MCF 10A (cell line): ENCODE data around the gene STAG3. TPM values are rescaled to one million over a fixed set of nuclear protein-coding genes. Genes with fewer than 3 reads are reported as not detected.

ENCODE experiments used
- BruUV-seq: library from RNA; stranded (reverse); fragments of 400-500 nt; replicated peaks from 2 replicates; lab custom pipeline; 2021; lab: Mats Ljungman, UMichigan
- CTCF ChIA-PET: fragments of 300-600 bp; sonication (Branson Sonifier 250); formaldehyde crosslinking; extraction: SDS; loops from one replicate; lab custom pipeline; 2021; ENCODE audit warnings: antibody characterized with exemption, inconsistent platforms; lab: Yijun Ruan, JAX
- POLR2A ChIA-PET: fragments of 300-600, 350-650 bp; sonication (Branson Sonifier 250); formaldehyde crosslinking; extraction: SDS; loops from one replicate; lab custom pipeline; 2020; ENCODE audit warnings: antibody characterized with exemption, inconsistent platforms; lab: Yijun Ruan, JAX
- DNase-seq: peaks from one replicate; pipeline ENCODE4 v3.0.0-alpha.2; 2018; ENCODE audit not compliant: unreplicated experiment
- H3K27ac Mint-ChIP-seq: one replicate; pipeline ENCODE4 v1.8.0; 2022; ENCODE audit warnings: mild to moderate bottlenecking, low read depth, mixed read lengths; ENCODE audit not compliant: unreplicated experiment
- H3K27me3 Mint-ChIP-seq: one replicate; pipeline ENCODE4 v1.8.0; 2022; ENCODE audit warnings: mixed read lengths; ENCODE audit not compliant: insufficient read depth, unreplicated experiment
- H3K36me3 Mint-ChIP-seq: one replicate; pipeline ENCODE4 v1.8.0; 2022; ENCODE audit warnings: mild to moderate bottlenecking, moderate library complexity, mixed read lengths; ENCODE audit not compliant: insufficient read depth, unreplicated experiment
- H3K4me1 Mint-ChIP-seq: one replicate; pipeline ENCODE4 v1.8.0; 2022; ENCODE audit warnings: mixed read lengths; ENCODE audit not compliant: insufficient read depth, unreplicated experiment
- H3K4me3 Mint-ChIP-seq: one replicate; pipeline ENCODE4 v1.8.0; 2022; ENCODE audit warnings: mild to moderate bottlenecking, moderate library complexity, mixed read lengths; ENCODE audit not compliant: unreplicated experiment
- H3K9me3 Mint-ChIP-seq: one replicate; pipeline ENCODE4 v1.8.0; 2022; ENCODE audit warnings: mixed read lengths; ENCODE audit not compliant: unreplicated experiment
- intact Hi-C: fragments of 100-400 bp; cut with micrococcal nuclease; formaldehyde crosslinking; loops from 2 replicates; pipeline ENCODE4 v1.14.1; 2022
- total RNA-seq: library from RNA; stranded (reverse); gene quantifications from 2 replicates; pipeline ENCODE4 v1.2.3, GENCODE V29; 2022
- TF ChIP-seq, protein P1 (sequence below): fragments of 200-600 bp; IDR thresholded peaks from one replicate; pipeline ENCODE4 v1.8.0; 2022; ENCODE audit warnings: antibody characterized with exemption, mild to moderate bottlenecking; ENCODE audit not compliant: unreplicated experiment

STAG3 gene
- total RNA-seq, 1 experiment from 2014 or later = 1.5 TPM

- intact Hi-C loops = no loop called here
- peak overlapping the region; percentile 77 for H3K4me3 Mint-ChIP-seq
- H3K9me3 Mint-ChIP-seq = no peaks in the 10 kb centered on the region
- DNase-seq = peak; percentile 66
- H3K36me3 Mint-ChIP-seq = peaks cover 26% of the 10 kb centered on the region
- TF ChIP-seq, protein P1, sequence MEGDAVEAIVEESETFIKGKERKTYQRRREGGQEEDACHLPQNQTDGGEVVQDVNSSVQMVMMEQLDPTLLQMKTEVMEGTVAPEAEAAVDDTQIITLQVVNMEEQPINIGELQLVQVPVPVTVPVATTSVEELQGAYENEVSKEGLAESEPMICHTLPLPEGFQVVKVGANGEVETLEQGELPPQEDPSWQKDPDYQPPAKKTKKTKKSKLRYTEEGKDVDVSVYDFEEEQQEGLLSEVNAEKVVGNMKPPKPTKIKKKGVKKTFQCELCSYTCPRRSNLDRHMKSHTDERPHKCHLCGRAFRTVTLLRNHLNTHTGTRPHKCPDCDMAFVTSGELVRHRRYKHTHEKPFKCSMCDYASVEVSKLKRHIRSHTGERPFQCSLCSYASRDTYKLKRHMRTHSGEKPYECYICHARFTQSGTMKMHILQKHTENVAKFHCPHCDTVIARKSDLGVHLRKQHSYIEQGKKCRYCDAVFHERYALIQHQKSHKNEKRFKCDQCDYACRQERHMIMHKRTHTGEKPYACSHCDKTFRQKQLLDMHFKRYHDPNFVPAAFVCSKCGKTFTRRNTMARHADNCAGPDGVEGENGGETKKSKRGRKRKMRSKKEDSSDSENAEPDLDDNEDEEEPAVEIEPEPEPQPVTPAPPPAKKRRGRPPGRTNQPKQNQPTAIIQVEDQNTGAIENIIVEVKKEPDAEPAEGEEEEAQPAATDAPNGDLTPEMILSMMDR = no peak
- H3K27ac Mint-ChIP-seq = no peak overlapping the region
- CTCF ChIA-PET = interaction anchor here (0.7 to 1.0 kb wide), 2 partner anchors 36 to 188 kb away, joined by 4 read pairs; no protein-coding TSS in a partner anchor
- H3K4me1 Mint-ChIP-seq = peaks cover 13% of the 10 kb centered on the region
- H3K27me3 Mint-ChIP-seq = no peaks in the 10 kb centered on the region
- POLR2A ChIA-PET = interaction anchor here (0.7 to 5.5 kb wide), 6 partner anchors 9 to 31 kb away, joined by 3 to 58 read pairs (median 5); partner anchors contain the start of genes GPC2, LAMTOR4, MBLAC1 and STAG3
- BruUV-seq = TSS peak; percentile 25
These were observed 20.1 kb upstream of the STAG3 start for GRCh38 chr7:100157334-100158228.

DNA sequence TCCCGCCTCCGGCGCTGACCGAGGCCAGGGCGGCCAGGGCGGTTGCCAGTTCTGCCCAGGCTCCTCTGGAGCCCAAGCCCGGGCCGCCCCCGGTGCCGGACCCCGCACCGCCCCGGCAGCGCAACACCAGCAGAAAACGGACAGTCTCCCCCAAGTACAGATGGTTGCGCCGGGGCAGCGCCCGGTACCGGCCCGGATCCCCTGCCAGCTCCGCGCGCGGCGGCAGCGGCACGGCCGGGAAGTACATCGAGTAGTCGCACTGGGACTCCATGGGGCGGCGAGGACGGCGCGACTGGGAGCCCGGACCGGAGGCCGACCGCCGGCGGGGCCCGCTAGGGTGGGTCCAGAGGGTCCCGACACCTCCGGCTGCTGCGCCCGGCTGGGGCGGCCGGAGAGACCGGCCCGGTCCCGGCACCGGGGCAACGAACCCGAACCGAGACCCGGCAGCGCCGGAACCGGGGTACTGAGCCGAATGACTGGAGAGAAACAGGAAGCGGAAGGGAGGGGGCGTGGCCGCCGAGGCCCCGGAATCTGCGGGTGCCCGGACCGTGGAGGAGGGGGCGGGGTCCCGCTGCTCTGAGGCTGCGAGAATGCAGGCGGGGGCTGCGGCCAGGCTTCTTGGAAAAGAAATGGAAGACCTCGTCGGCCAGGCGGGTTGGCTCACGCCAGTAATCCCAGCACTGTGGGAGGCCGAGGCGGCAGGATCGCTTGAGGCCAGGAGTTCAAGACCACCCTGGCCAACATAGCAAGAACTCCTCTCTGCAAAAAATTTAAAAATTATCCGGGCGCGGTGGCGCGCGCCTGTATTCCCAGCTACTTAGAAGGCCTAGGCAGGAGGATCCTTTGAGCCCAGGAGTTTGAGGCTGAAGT, 19.3 kb upstream of the STAG3 start, which contains the start of gene TRAPPC14:
Gene TRAPPC14, minus strand, starts transcription at position 495 of the 870 bp plus-strand sequence. Its CDS starts 224 bp downstream, at position 271.
- Mint-ChIP-seq H3K4me1 (peaks cover 16% of the 10 kb centered on the region), H3K27ac (no peak within 1 kb of the TSS), H3K36me3 (peaks cover 21% of the 10 kb centered on the region), H3K9me3 (no peaks in the 10 kb centered on the region), H3K4me3 (peak within 1 kb of the TSS; percentile 77), H3K27me3 (no peaks in the 10 kb centered on the region)
- peak; percentile 77 for DNase-seq
- POLR2A ChIA-PET = interaction anchor here (0.7 to 5.5 kb wide), 9 partner anchors 9 to 57 kb away, joined by 3 to 58 read pairs (median 4); partner anchors contain the start of genes AP4M1, GAL3ST4, GPC2 and LAMTOR4
- intact Hi-C loops = no loop called here
- CTCF ChIA-PET = interaction anchor here (0.7 to 1.2 kb wide), 5 partner anchors 26 to 400 kb away, joined by 3 to 4 read pairs (median 4); no protein-coding TSS in a partner anchor
- TF ChIP-seq, protein P1 = no peak
- BruUV-seq = no TSS peak

GRCh38 chr7:100159099-100159623, 18.6 kb upstream of the STAG3 start:
- peaks cover 22% of the 10 kb centered on the region for H3K4me1 Mint-ChIP-seq
- H3K4me3 Mint-ChIP-seq = peak overlapping the region; percentile 77
- peaks cover 21% of the 10 kb centered on the region for H3K36me3 Mint-ChIP-seq
- no peaks in the 10 kb centered on the region for H3K9me3 Mint-ChIP-seq
- TF ChIP-seq, protein P1 = no peak
- no peak for DNase-seq
- no peak overlapping the region for H3K27ac Mint-ChIP-seq
- BruUV-seq = no TSS peak
- POLR2A ChIA-PET = interaction anchor here (0.8 to 5.5 kb wide), 4 partner anchors 8 to 57 kb away, joined by 4 to 58 read pairs (median 5); partner anchors contain the start of genes AP4M1, GAL3ST4 and LAMTOR4
- intact Hi-C loops = no loop called here
- CTCF ChIA-PET = interaction anchor here (0.7 to 1.2 kb wide), 3 partner anchors 26 to 399 kb away, joined by 3 to 4 read pairs (median 3); no protein-coding TSS in a partner anchor
- H3K27me3 Mint-ChIP-seq = no peaks in the 10 kb centered on the region
